SH-SY5Y (cell line): ENCODE data around the gene GPBAR1.

ENCODE experiments used
- GATA2 ChIP-seq: IDR thresholded peaks from 2 replicates; pipeline ENCODE4 v1.6.1; 2011; ENCODE audit warnings: mild to moderate bottlenecking, low read depth, low read length
- GATA3 ChIP-seq: IDR thresholded peaks from 2 replicates; pipeline ENCODE4 v1.6.1; 2011; ENCODE audit warnings: low read depth, mild to moderate bottlenecking, low read length, moderate library complexity

- no peak for TF ChIP-seq GATA3
- no peak for TF ChIP-seq GATA2
These were observed 16.1 kb upstream of the GPBAR1 start for GRCh38 chr2:218244665-218245064.
